DOHH2 (cell line): ENCODE results near the gene MZT2A.
"Not testable (repeated sequence)": the region's sequence is repeated elsewhere in the genome, so short reads cannot be mapped to it uniquely, and the experiment has no call there.

Experiments
- CTCF ChIP-seq: fragments of 200-600 bp; sonication (generic); IDR thresholded peaks from one replicate; pipeline ENCODE4 v1.5.1; 2014; ENCODE audit warnings: antibody characterized with exemption, mild to moderate bottlenecking, low read depth, low read length; ENCODE audit not compliant: poor library complexity, severe bottlenecking
- EZH2phosphoT487 ChIP-seq: fragments of 200-600 bp; sonication (generic); IDR thresholded peaks from 2 replicates; pipeline ENCODE4 v1.6.1; 2017; ENCODE audit warnings: borderline replicate concordance, mild to moderate bottlenecking, antibody characterized with exemption, low read length, moderate library complexity, mixed read lengths

- not testable (repeated sequence) for TF ChIP-seq CTCF, EZH2phosphoT487
These were observed 33.1 kb upstream of the MZT2A start for GRCh38 chr2:131525256-131525655.
